H1 (cell line): ENCODE results near the gene CACNA1C. TPM values are rescaled to one million over a fixed set of nuclear protein-coding genes. Genes with fewer than 3 reads are reported as not detected.

ENCODE experiments used
- CTCF ChIA-PET: fragments of 300-600 bp; sonication (Branson Sonifier 250); formaldehyde crosslinking; loops from one replicate; lab custom pipeline; 2021; ENCODE audit not compliant: partially characterized antibody; lab: Charles Lee
- POLR2A ChIA-PET: fragments of 300-600 bp; sonication (Branson Sonifier 250); formaldehyde crosslinking; loops from one replicate; lab custom pipeline; 2021; ENCODE audit warnings: inconsistent platforms; ENCODE audit not compliant: partially characterized antibody; lab: Charles Lee
- DNase-seq, 2 experiments: peaks; one replicate each; pipeline versions ENCODE4 v3.0.0 to v3.0.0-alpha.2; 2010 to 2022; ENCODE audit warnings: low spot score in 2 of 2, low read depth in 1 of 2, mixed read lengths in 1 of 2
- FAIRE-seq: peaks from 2 replicates; lab custom pipeline; 2011; peaks lifted over from hg19 to GRCh38; lab: Jason Lieb, UNC
- H2AFZ ChIP-seq: 2 replicates; pipeline ENCODE4 v1.8.1; 2012; ENCODE audit warnings: low read length, inconsistent platforms
- H2AK5ac ChIP-seq: 2 replicates; pipeline ENCODE4 v1.6.1; 2013; ENCODE audit warnings: low read depth, low read length
- H2BK120ac ChIP-seq: replicated peaks from 2 replicates; pipeline ENCODE3; 2013; ENCODE audit warnings: low read depth, low read length, inconsistent platforms
- H2BK12ac ChIP-seq: 2 replicates; pipeline ENCODE4 v1.6.1; 2013; ENCODE audit warnings: low read depth, low read length
- H2BK15ac ChIP-seq: 2 replicates; pipeline ENCODE4 v1.6.1; 2013; ENCODE audit warnings: low read length
- H2BK20ac ChIP-seq: 2 replicates; pipeline ENCODE4 v1.6.1; 2013; ENCODE audit warnings: low read length
- H2BK5ac ChIP-seq: 2 replicates; pipeline ENCODE4 v1.6.1; 2013; ENCODE audit warnings: low read depth, low read length
- H3K14ac ChIP-seq: 2 replicates; pipeline ENCODE4 v1.6.1; 2013; ENCODE audit warnings: inconsistent platforms; ENCODE audit not compliant: insufficient read length
- H3K18ac ChIP-seq: 2 replicates; pipeline ENCODE4 v1.6.1; 2013; ENCODE audit warnings: low read length; ENCODE audit errors: extremely low read depth
- H3K23ac ChIP-seq: 2 replicates; pipeline ENCODE4 v1.6.1; 2013; ENCODE audit warnings: inconsistent platforms; ENCODE audit not compliant: insufficient read length
- H3K23me2 ChIP-seq: 2 replicates; pipeline ENCODE4 v1.6.1; 2013; ENCODE audit warnings: low read depth, low read length
- H3K27ac ChIP-seq: 2 replicates; pipeline ENCODE4 v1.6.1; 2011; ENCODE audit warnings: low read depth, low read length, inconsistent platforms
- H3K27me3 ChIP-seq, 4 experiments: replicated peaks in 1 of 4; 1 replicate in 1 of 4; 2 replicates in 3 of 4; pipeline versions ENCODE4 v1.6.1 to v1.8.1; 2011 to 2013; ENCODE audit warnings: low read length in 3 of 4, mild to moderate bottlenecking in 3 of 4, inconsistent platforms in 2 of 4, mixed read lengths in 2 of 4, moderate library complexity in 1 of 4; ENCODE audit not compliant: control insufficient read depth in 3 of 4, insufficient read depth in 3 of 4; ENCODE audit errors: extremely low read depth in 1 of 4
- H3K36me3 ChIP-seq, 4 experiments: 2 replicates each; pipeline versions ENCODE4 v1.6.1 to v1.8.1; 2011 to 2013; ENCODE audit warnings: mild to moderate bottlenecking in 4 of 4, low read length in 3 of 4, moderate library complexity in 2 of 4, control low read depth in 1 of 4, inconsistent platforms in 1 of 4; ENCODE audit not compliant: insufficient read depth in 4 of 4, control insufficient read depth in 2 of 4
- H3K4ac ChIP-seq: replicated peaks from 2 replicates; pipeline ENCODE3; 2013; ENCODE audit warnings: low read length, low read depth, mixed read lengths, inconsistent platforms; ENCODE audit not compliant: insufficient read length
- H3K4me1 ChIP-seq, 4 experiments: replicated peaks in 1 of 4; 1 replicate in 1 of 4; 2 replicates in 3 of 4; pipeline versions ENCODE4 v1.6.1 to v1.8.1; 2011 to 2013; ENCODE audit warnings: low read length in 3 of 4, inconsistent platforms in 2 of 4, mixed read lengths in 1 of 4; ENCODE audit not compliant: insufficient read depth in 4 of 4, control insufficient read depth in 3 of 4
- H3K4me2 ChIP-seq, 2 experiments: 2 replicates each; pipeline versions ENCODE4 v1.6.1 to v1.8.1; 2011 to 2013; ENCODE audit warnings: low read depth in 2 of 2, low read length in 2 of 2, control low read depth in 1 of 2, inconsistent platforms in 1 of 2, mild to moderate bottlenecking in 1 of 2; ENCODE audit not compliant: insufficient read depth in 1 of 2
- H3K4me3 ChIP-seq, 4 experiments: fragments of 200-600, 300-600 bp in 1 of 4; sonication (generic), shearing (Covaris generic), sonication (Bioruptor Twin) in 1 of 4; 2 replicates each; pipeline versions ENCODE4 v1.5.1 to v1.8.1; 2011 to 2016; ENCODE audit warnings: low read length in 4 of 4, low read depth in 3 of 4, control low read depth in 2 of 4, inconsistent platforms in 2 of 4, mild to moderate bottlenecking in 2 of 4, mixed read lengths in 1 of 4, moderate library complexity in 1 of 4; ENCODE audit not compliant: insufficient read depth in 2 of 4; ENCODE audit errors: extremely low read depth in 1 of 4
- H3K56ac ChIP-seq: replicated peaks from 2 replicates; pipeline ENCODE3; 2013; ENCODE audit warnings: low read depth, mild to moderate bottlenecking, mixed read lengths, low read length, inconsistent platforms; ENCODE audit not compliant: insufficient read length
- H3K79me1 ChIP-seq: 2 replicates; pipeline ENCODE4 v1.6.1; 2013; ENCODE audit warnings: low read depth, low read length, control low read depth
- H3K79me2 ChIP-seq, 2 experiments: 2 replicates each; pipeline versions ENCODE4 v1.6.1 to v1.8.1; 2012 to 2013; ENCODE audit warnings: low read length in 2 of 2, mild to moderate bottlenecking in 2 of 2, inconsistent platforms in 1 of 2; ENCODE audit not compliant: insufficient read depth in 2 of 2, control insufficient read depth in 1 of 2
- H3K9ac ChIP-seq, 4 experiments: replicated peaks in 1 of 4; 1 replicate in 1 of 4; 2 replicates in 3 of 4; pipeline versions ENCODE4 v1.6.1 to v1.8.1; 2011 to 2013; ENCODE audit warnings: low read depth in 3 of 4, low read length in 3 of 4, control low read depth in 2 of 4, mild to moderate bottlenecking in 2 of 4, moderate library complexity in 2 of 4, inconsistent platforms in 1 of 4; ENCODE audit errors: extremely low read depth in 1 of 4
- H3K9me3 ChIP-seq, 2 experiments: 2 replicates each; pipeline versions ENCODE4 v1.6.1 to v1.8.1; 2012 to 2013; ENCODE audit warnings: mild to moderate bottlenecking in 2 of 2, moderate library complexity in 2 of 2, control low read depth in 1 of 2, inconsistent platforms in 1 of 2, low read depth in 1 of 2, low read length in 1 of 2, mixed read lengths in 1 of 2; ENCODE audit not compliant: insufficient read depth in 2 of 2
- H4K20me1 ChIP-seq, 2 experiments: replicated peaks in 1 of 2; 2 replicates each; pipeline versions ENCODE3 to v1.8.1; 2011 to 2013; ENCODE audit warnings: inconsistent platforms in 2 of 2, low read length in 2 of 2, mild to moderate bottlenecking in 1 of 2; ENCODE audit not compliant: insufficient read depth in 2 of 2, control insufficient read depth in 1 of 2
- H4K5ac ChIP-seq: 2 replicates; pipeline ENCODE4 v1.6.1; 2013; ENCODE audit warnings: low read length, low read depth, mixed read lengths, inconsistent platforms; ENCODE audit not compliant: insufficient read length
- H4K8ac ChIP-seq: 2 replicates; pipeline ENCODE4 v1.8.0; 2013; ENCODE audit warnings: mild to moderate bottlenecking, moderate library complexity, low read length, inconsistent platforms; ENCODE audit not compliant: insufficient read depth; ENCODE audit errors: extremely low read depth
- H4K91ac ChIP-seq: replicated peaks from 2 replicates; pipeline ENCODE3; 2013; ENCODE audit warnings: low read length, mixed read lengths, inconsistent platforms; ENCODE audit not compliant: insufficient read length
- BRCA1 ChIP-seq: IDR thresholded peaks from 2 replicates; pipeline ENCODE4 v1.6.1; 2012; ENCODE audit warnings: low read depth, low read length, improper control_type of control experiment
- WGBS, 2 experiments: shearing (Covaris generic) in 1 of 2; methylation state at CpG; one replicate each; pipeline versions ENCODE4 v1.1.6 to v1.1.7; 2013 to 2015; ENCODE audit warnings: low lambda C conversion rate in 2 of 2, mixed read lengths in 2 of 2, inconsistent platforms in 1 of 2, low coverage in 1 of 2, missing lambda C conversion rate in 1 of 2; ENCODE audit not compliant: insufficient replicate concordance in 2 of 2, insufficient coverage in 1 of 2, insufficient read length in 1 of 2; ENCODE audit errors: extremely low coverage in 1 of 2, missing lambda C conversion rate in 1 of 2; 5-methylcytosine and 5-hydroxymethylcytosine counted together
- polyA plus RNA-seq, 7 experiments: library from polyadenylated mRNA; depleted of rRNA in 3 of 7; stranded (reverse) in 5 of 7; unstranded in 2 of 7; fragments of >200 nt in 5 of 7; fragments of 200-250 nt in 2 of 7; gene quantifications; 1 replicate in 5 of 7; 2 replicates in 1 of 7; 4 replicates in 1 of 7; pipeline versions ENCODE4 v1.2.1 to v1.2.3, GENCODE V29; 2011 to 2013; ENCODE audit warnings: missing spikeins in 2 of 7, mixed read lengths in 2 of 7
- total RNA-seq: library from RNA; stranded (reverse); fragmentation: NEBNext Ultra II Directional; extraction: Animal tissue kit (Norgen Biotek cat#: 25700); gene quantifications from 2 replicates; pipeline ENCODE4 v1.2.1, GENCODE V29; 2021
- TF ChIP-seq, protein P1 (sequence below): IDR thresholded peaks from 2 replicates; pipeline ENCODE4 v1.6.1; 2012; ENCODE audit warnings: low read length, inconsistent platforms

CACNA1C gene
- total and polyA plus RNA-seq, 2 of the 8 experiments (the other 6 are each of a cell fraction or from before 2014, with no cell fraction given) = 1.3 TPM

- no peaks in the 10 kb centered on the region for H3K36me3 ChIP-seq
- no peak overlapping the region for H4K5ac ChIP-seq
- no peak overlapping the region for H3K23ac ChIP-seq
- H3K4me3 ChIP-seq = no peak overlapping the region
- no peaks in the 10 kb centered on the region for H3K23me2 ChIP-seq
- no peak overlapping the region for H3K27ac ChIP-seq
- no peaks in the 10 kb centered on the region for H3K4me1 ChIP-seq
- H2BK12ac ChIP-seq = no peak overlapping the region
- H3K4me2 ChIP-seq = no peak overlapping the region
- POLR2A ChIA-PET = no interaction called here
- H3K4ac ChIP-seq = no peak overlapping the region
- H3K79me1 ChIP-seq = no peaks in the 10 kb centered on the region
- no peak overlapping the region for H4K91ac ChIP-seq
- peak overlapping the region; percentile 42 for H3K14ac ChIP-seq
- no peak overlapping the region for H2AFZ ChIP-seq
- H3K27me3 ChIP-seq = no peaks in the 10 kb centered on the region
- H2AK5ac ChIP-seq = no peak overlapping the region
- H4K8ac ChIP-seq = no peak overlapping the region
- no peak overlapping the region for H3K9ac ChIP-seq
- H3K18ac ChIP-seq = no peak overlapping the region
- WGBS, 2 experiments = 88% methylated on average over 6 of the region's 6 CpGs; no CpG with 5 or more reads in 1 of the 2 experiments
- no peaks in the 10 kb centered on the region for H4K20me1 ChIP-seq
- no peaks in the 10 kb centered on the region for H3K79me2 ChIP-seq
- no peak overlapping the region for H3K56ac ChIP-seq
- FAIRE-seq (no peak), DNase-seq (no peak)
- H2BK120ac ChIP-seq = no peak overlapping the region
- CTCF ChIA-PET = interaction anchor here (0.9 to 13.1 kb wide), 3 partner anchors 49 to 212 kb away, joined by 3 to 175 read pairs (median 5); no protein-coding TSS in a partner anchor
- no peak overlapping the region for H2BK15ac ChIP-seq
- no peak overlapping the region for H2BK20ac ChIP-seq
- no peak overlapping the region for H2BK5ac ChIP-seq
- no peaks in the 10 kb centered on the region for H3K9me3 ChIP-seq
- TF ChIP-seq, protein P1, sequence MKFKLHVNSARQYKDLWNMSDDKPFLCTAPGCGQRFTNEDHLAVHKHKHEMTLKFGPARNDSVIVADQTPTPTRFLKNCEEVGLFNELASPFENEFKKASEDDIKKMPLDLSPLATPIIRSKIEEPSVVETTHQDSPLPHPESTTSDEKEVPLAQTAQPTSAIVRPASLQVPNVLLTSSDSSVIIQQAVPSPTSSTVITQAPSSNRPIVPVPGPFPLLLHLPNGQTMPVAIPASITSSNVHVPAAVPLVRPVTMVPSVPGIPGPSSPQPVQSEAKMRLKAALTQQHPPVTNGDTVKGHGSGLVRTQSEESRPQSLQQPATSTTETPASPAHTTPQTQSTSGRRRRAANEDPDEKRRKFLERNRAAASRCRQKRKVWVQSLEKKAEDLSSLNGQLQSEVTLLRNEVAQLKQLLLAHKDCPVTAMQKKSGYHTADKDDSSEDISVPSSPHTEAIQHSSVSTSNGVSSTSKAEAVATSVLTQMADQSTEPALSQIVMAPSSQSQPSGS = no peak
- no peak for TF ChIP-seq BRCA1
These were observed 679.5 kb downstream of the CACNA1C start for GRCh38 chr12:2732290-2732689.
